Embryonic facial prominence (tissue), 1 donor: ENCODE results near the gene RABL2A.
"Not testable (repeated sequence)": the region's sequence is repeated elsewhere in the genome, so short reads cannot be mapped to it uniquely, and the experiment has no call there.

Experiments used
- DNase-seq: peaks from one replicate; pipeline ENCODE4 v3.0.0-alpha.2; 2016; ENCODE audit errors: extremely low spot score

The RABL2A gene

GRCh38 chr2:113626616-113627330 is at the start of gene RABL2A:
Gene RABL2A (plus strand): TSS chr2:113627266. CDS start chr2:113628607, 1,341 bp downstream.
- not testable (repeated sequence) for DNase-seq

GRCh38 chr2:113578508-113578907 is 48.6 kb upstream of the RABL2A start:
- not testable (repeated sequence) for DNase-seq

GRCh38 chr2:113582473-113582872 is 44.6 kb upstream of the RABL2A start:
- not testable (repeated sequence) for DNase-seq

DNA sequence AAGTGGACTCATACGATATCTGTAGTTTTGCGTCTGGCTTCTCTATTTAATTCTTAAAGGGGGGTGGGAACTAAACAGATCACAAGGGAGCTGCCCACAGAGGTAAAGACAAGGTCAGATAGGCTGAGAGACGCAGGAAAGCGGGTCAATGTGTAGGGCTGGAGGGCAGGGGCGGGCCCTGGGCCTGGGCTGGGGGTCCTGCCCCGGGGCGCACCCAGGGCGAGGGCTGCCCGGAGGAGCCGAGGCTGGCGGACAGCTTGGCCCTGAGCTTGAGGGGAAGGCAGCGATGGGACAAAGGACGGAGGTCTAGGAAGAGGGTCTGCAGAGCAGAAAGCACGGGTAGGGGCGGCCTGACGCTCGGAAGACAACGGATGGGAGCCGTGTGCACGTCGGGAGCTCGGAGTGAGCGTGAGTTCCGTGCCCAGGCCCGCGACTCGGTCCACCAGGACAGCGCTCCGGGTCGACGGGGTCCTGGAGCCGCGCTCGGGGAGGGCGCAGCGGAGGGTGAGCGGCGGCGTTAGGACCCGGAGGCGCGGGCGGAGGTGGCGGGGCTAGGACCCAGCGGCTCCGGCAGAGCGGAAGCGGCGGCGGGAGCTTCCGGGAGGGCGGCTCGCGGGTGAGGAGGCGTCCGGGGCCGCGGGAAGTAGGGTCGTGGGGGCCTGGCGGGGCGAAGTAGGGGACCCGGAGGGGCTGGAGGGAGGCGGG is 43.4 kb upstream of the RABL2A start:
- not testable (repeated sequence) for DNase-seq

- not testable (repeated sequence) for DNase-seq
Observed at GRCh38 chr2:113584311-113585092, 42.6 kb upstream of the RABL2A start.

GRCh38 chr2:113587201-113587600 is 39.9 kb upstream of the RABL2A start:
- DNase-seq: not testable (repeated sequence)

DNA sequence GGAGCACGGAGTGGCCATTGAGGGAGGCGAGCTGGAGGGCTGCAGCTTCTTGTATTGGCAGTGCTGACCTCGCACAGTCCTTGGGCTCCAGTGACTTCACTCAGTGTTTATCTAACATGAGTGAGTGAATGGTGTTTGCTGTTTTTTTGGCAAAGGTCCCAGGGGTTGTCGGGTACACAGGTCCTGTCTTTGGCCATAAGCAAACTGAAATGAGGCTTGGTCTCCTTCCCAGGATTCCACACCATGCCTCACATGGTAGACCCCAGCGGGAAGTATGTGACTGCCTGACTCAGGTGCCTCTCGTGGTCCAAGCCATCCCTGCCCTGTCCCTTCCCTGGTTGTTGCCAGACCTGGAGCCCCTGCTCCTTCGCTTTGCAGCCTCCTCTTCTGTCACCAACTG is 37.5 kb upstream of the RABL2A start:
- DNase-seq: not testable (repeated sequence)

- not testable (repeated sequence) for DNase-seq
Observed at GRCh38 chr2:113591926-113592325, 35.1 kb upstream of the RABL2A start.

DNA sequence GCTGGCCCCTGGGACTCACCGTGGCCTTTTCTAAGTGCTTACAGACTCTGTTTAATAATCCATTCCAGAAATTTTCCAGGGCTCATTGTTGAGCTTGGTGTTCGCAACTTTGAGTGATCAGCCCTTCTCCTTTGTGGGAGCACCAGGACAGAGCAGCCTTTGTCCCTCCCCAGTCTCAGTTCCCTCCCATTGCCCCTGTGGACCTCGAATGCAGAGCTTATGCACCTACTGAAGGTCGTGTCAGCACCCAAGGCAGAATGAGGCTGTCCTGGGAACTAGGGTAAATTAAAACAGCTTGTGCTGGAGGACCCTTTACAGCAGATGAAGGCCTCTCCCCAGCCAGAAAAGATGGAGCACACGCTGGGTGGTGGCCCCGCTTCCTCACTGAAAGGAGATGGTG is 33.8 kb upstream of the RABL2A start:
- DNase-seq: not testable (repeated sequence)

GRCh38 chr2:113595725-113596124 is 31.3 kb upstream of the RABL2A start:
- DNase-seq: not testable (repeated sequence)

DNA sequence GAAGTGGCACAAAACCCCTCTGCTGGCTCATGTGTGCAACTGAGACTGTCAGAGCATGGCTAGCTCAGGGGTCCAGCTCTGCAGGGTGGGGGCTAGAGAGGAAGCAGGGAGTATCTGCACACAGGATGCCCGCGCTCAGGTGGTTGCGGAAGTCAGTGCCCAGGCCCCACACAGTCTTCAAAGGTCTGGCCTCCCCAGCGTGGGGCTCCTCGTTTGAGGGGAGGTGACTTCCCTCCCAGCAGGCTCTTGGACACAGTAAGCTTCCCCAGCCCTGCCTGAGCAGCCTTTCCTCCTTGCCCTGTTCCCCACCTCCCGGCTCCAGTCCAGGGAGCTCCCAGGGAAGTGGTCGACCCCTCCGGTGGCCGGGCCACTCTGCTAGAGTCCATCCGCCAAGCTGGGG is 29.9 kb upstream of the RABL2A start:
- DNase-seq: not testable (repeated sequence)

DNA sequence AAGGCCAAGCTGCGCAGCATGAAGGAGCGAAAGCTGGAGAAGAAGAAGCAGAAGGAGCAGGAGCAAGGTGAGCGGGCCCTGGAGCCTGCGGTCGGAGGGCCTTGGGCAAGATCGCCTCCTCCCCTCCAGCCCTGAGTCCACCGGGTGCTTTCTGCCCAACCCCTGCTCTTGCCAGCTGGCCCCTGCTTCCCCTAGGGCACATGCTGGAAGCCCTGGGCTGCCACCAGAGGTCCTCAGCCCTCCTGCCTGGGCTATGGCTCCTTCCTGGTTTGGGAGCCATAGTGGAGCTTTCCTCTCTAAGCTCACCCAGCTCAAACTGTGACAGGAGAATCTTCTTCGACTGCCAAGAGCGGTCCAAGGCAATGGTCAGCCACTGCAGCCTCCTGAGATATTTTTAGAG is 29.5 kb upstream of the RABL2A start:
- DNase-seq: not testable (repeated sequence)

DNA sequence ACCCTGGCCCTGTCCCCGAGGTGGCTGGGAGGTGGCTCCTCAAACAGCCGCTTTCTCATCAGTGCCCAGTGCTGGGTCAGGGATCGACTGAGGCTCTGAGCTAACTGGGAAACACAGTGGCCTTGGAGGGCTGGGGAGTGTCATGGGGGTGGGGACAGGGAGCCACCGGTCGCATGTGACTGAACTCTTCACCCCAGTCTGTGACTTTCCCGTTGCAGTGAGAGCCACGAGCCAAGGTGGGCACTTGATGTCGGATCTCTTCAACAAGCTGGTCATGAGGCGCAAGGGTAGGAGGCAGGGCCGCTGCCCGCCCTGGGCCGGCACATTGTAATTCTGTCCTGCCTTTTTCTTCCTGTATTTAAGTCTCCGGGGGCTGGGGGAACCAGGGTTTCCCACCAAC is 28.9 kb upstream of the RABL2A start:
- not testable (repeated sequence) for DNase-seq

DNA sequence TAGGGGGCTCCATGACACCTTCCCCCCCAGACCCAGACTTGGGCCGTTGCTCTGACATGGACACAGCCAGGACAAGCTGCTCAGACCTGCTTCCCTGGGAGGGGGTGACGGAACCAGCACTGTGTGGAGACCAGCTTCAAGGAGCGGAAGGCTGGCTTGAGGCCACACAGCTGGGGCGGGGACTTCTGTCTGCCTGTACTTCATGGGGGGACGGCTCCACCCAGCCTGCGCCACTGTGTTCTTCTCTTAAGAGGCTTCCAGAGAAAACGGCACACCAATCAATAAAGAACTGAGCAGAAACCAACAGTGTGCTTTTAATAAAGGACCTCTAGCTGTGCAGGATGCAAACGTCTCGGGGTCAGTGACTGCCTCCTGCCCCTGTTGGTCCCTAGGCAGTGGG is 28.3 kb upstream of the RABL2A start:
- not testable (repeated sequence) for DNase-seq

GRCh38 chr2:113599208-113599607 is 27.9 kb upstream of the RABL2A start:
- not testable (repeated sequence) for DNase-seq

DNA sequence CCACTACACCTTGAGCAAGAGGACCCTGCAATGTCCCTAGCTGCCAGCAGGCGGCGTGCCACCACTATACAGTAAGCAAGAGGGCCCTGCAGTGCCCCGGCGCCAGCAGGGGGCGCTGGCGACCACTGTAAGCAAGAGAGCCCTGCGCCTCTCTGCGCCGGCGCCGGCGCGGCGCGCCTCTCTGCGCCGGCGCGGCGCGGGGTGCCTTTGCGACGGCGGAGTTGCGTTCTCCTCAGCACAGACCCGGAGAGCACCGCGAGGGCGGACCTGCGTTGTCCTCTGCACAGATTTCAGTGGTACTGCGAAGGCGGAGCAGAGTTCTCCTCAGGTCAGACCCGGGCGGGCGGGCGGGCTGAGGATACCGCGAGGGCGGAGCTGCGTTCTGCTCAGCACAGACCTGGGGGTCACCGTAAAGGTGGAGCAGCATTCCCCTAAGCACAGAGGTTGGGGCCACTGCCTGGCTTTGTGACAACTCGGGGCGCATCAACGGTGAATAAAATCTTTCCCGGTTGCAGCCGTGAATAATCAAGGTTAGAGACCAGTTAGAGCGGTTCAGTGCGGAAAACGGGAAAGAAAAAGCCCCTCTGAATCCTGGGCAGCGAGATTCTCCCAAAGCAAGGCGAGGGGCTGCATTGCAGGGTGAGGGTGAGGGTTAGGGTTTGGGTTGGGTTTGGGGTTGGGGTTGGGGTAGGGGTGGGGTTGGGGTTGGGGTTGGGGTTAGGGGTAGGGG is 24.9 kb upstream of the RABL2A start:
- not testable (repeated sequence) for DNase-seq

DNA sequence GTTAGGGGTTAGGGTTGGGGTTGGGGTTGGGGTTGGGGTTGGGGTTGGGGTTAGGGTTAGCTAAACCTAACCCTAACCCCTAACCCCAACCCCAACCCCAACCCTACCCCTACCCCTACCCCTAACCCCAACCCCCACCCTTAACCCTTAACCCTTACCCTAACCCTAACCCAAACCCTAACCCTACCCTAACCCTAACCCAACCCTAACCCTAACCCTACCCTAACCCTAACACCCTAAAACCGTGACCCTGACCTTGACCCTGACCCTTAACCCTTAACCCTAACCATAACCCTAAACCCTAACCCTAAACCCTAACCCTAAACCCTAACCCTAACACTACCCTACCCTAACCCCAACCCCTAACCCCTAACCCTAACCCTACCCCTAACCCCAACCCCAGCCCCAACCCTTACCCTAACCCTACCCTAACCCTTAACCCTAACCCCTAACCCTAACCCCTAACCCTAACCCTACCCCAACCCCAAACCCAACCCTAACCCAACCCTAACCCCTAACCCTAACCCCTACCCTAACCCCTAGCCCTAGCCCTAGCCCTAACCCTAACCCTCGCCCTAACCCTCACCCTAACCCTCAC is 24.1 kb upstream of the RABL2A start:
- DNase-seq: no peak

DNA sequence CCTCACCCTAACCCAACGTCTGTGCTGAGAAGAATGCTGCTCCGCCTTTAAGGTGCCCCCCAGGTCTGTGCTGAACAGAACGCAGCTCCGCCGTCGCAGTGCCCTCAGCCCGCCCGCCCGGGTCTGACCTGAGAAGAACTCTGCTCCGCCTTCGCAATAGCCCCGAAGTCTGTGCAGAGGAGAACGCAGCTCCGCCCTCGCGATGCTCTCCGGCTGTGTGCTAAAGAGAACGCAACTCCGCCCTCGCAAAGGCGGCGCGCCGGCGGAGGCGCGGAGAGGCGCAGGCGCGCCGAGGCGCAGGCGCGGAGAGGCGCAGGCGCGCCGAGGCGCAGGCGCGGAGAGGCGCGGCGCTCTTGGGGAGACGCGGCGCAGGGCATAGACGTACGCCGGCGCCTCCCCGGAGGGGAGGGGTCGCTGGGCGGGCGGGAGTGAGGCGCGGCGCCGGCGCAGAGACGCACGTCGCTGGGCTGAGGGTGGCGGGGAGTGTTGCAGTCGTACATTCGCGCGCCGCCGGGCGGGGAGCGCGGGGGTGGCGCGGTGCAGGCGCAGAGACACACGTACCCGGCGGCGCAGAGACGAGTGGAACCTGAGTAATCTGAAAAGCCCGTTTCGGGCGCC is 23.5 kb upstream of the RABL2A start:
- DNase-seq: peak; percentile 51

DNA sequence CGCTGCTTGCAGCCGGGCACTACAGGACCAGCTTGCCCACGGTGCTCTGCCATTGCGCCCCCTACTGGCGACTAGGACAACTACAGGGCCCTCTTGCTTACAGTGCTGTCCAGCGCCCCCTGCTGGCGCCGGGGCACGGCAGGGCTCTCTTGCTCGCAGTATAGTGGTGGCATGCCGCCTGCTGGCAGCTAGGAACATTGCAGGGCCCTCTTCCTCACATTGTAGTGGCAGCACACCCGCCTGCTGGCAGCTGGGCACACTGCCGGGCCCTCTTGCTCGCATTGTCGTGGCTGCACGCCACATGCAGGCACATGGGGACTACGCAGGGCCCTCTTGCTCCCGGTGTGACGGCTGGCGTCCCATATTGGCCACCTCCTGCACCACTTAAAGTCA is 23.0 kb upstream of the RABL2A start:
- DNase-seq: peak; percentile 72

DNA sequence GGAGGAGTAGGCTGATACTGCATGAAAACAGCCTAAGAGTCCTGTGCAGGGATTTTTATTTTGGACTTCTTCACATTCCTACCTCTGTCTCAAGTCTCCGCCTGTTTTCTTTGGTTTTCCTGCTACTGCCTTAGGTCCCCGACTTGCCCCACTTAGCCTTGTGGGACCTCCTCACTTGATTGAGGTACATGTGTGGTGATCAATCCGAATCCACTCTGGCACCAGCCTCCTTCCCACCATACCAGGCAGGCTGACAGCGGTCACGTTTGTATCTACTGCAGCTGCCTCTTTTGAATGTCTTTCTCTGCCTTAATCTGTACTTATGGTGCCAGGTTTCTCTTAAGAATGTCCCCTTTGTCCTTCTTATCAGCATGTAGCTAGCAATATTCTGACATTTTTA is 22.4 kb upstream of the RABL2A start:
- DNase-seq: not testable (repeated sequence)

- DNase-seq: not testable (repeated sequence)
Observed at GRCh38 chr2:113606036-113606435, 21.0 kb upstream of the RABL2A start.
